OCI-LY7 (cell line): ENCODE measurements around the gene CACNA2D1. TPM values are rescaled to one million over a fixed set of nuclear protein-coding genes. Genes with fewer than 3 reads are reported as not detected.

ENCODE experiments used
- BruUV-seq: library from RNA; stranded (reverse); fragments of 400-500 nt; replicated peaks from 2 replicates; lab custom pipeline; 2021; lab: Mats Ljungman, UMichigan
- CTCF ChIA-PET: fragments of 300-600 bp; sonication (Branson Sonifier 250); formaldehyde crosslinking; loops from one replicate; lab custom pipeline; 2022; ENCODE audit warnings: antibody characterized with exemption; ENCODE audit not compliant: unreplicated experiment; lab: Charles Lee
- POLR2A ChIA-PET: fragments of 300-600 bp; sonication (Branson Sonifier 250); formaldehyde crosslinking; loops from one replicate; lab custom pipeline; 2022; ENCODE audit warnings: antibody characterized with exemption; lab: Charles Lee
- DNase-seq: peaks from one replicate; pipeline ENCODE4 v3.0.0-alpha.2; 2015; ENCODE audit warnings: low spot score
- H2AFZ ChIP-seq: fragments of 200-600 bp; sonication (generic), shearing (Covaris generic); 2 replicates; pipeline ENCODE4 v1.6.1; 2014; ENCODE audit warnings: mild to moderate bottlenecking, antibody characterized with exemption, low read length, moderate library complexity
- H3K27ac ChIP-seq: fragments of 200-600 bp; sonication (generic); 2 replicates; pipeline ENCODE4 v1.5.1; 2014; ENCODE audit warnings: mixed run types, low read depth, mild to moderate bottlenecking, moderate library complexity, low read length, inconsistent platforms; ENCODE audit not compliant: poor library complexity, severe bottlenecking
- H3K36me3 ChIP-seq: fragments of 200-600 bp; sonication (generic); 2 replicates; pipeline ENCODE4 v1.6.1; 2014; ENCODE audit warnings: mild to moderate bottlenecking, antibody characterized with exemption, low read length, moderate library complexity, mixed read lengths; ENCODE audit not compliant: insufficient read depth
- H3K4me1 ChIP-seq: fragments of 200-600 bp; sonication (generic); 2 replicates; pipeline ENCODE4 v1.5.1; 2014; ENCODE audit warnings: mild to moderate bottlenecking, low read length; ENCODE audit not compliant: insufficient read depth, poor library complexity, severe bottlenecking
- H3K4me2 ChIP-seq: fragments of 200-600 bp; sonication (generic); 2 replicates; pipeline ENCODE4 v1.6.1; 2014; ENCODE audit warnings: mild to moderate bottlenecking, low read length
- H3K4me3 ChIP-seq: fragments of 200-600 bp; sonication (generic); 2 replicates; pipeline ENCODE4 v1.5.1; 2014; ENCODE audit warnings: mild to moderate bottlenecking, low read depth, low read length; ENCODE audit not compliant: poor library complexity, severe bottlenecking
- H3K79me2 ChIP-seq: fragments of 200-600 bp; sonication (generic); 2 replicates; pipeline ENCODE4 v1.6.1; 2016; ENCODE audit warnings: low read depth, mild to moderate bottlenecking, low read length, moderate library complexity, mixed read lengths; ENCODE audit not compliant: insufficient read depth
- H3K9me2 ChIP-seq: fragments of 200-600 bp; sonication (generic); 2 replicates; pipeline ENCODE4 v1.6.1; 2016; ENCODE audit warnings: mild to moderate bottlenecking, low read length, mixed read lengths; ENCODE audit not compliant: insufficient read depth
- H3K9me3 ChIP-seq: fragments of 200-600 bp; sonication (generic); 2 replicates; pipeline ENCODE4 v1.6.1; 2014; ENCODE audit warnings: mild to moderate bottlenecking, mixed run types, low read length, mixed read lengths
- H4K20me1 ChIP-seq: fragments of 200-600 bp; sonication (generic); 2 replicates; pipeline ENCODE4 v1.6.1; 2014; ENCODE audit warnings: mild to moderate bottlenecking, antibody characterized with exemption, low read length, moderate library complexity, mixed read lengths; ENCODE audit not compliant: insufficient read depth
- CTCF ChIP-seq: fragments of 200-600 bp; sonication (generic); conservative IDR thresholded peaks from 2 replicates; pipeline ENCODE4 v1.5.1; 2014; ENCODE audit warnings: mild to moderate bottlenecking, antibody characterized with exemption, low read length, moderate library complexity, mixed read lengths
- EZH2phosphoT487 ChIP-seq: fragments of 200-600 bp; sonication (generic); IDR thresholded peaks from 2 replicates; pipeline ENCODE4 v1.6.1; 2018; ENCODE audit warnings: low read depth, borderline replicate concordance, mild to moderate bottlenecking, mixed run types, antibody characterized with exemption, low read length, moderate library complexity, mixed read lengths
- intact Hi-C: fragments of 100-400 bp; cut with micrococcal nuclease; formaldehyde crosslinking; loops from one replicate; pipeline ENCODE4 v1.10.0; 2022; ENCODE audit not compliant: unreplicated experiment
- total RNA-seq, 2 experiments: library from RNA; depleted of rRNA in 1 of 2; stranded (reverse); fragments of >200 nt in 1 of 2; shearing (Covaris generic) in 1 of 2; gene quantifications; 2 replicates each; pipeline ENCODE4 v1.2.3, GENCODE V29; 2014 to 2022

The CACNA2D1 gene
- total RNA-seq, 2 experiments from 2014 or later = not detected

DNA sequence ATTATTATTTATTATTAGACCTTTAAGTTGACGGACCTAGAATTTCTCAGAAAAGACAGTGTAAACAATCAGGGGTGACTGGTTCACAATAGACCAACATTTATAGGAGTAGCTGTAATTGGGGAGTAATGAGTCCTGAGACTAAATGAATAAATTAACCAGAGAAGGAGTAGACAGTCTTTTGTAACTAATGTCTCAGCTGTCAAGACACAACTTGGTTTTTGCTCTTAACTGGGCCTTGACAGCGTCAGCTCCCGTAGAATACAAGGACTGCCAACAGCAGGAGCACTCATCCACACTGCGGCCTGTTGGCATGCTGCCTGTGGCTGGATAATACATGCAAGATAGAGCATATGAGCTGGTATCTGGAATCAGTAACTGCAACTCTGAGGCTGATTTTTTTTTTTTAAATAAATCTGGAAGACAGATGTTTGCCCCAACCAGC is 123.9 kb downstream of the CACNA2D1 start:
- TF ChIP-seq EZH2phosphoT487 (no peak), CTCF (no peak)
- H3K27ac ChIP-seq = no peak overlapping the region
- H3K79me2 ChIP-seq = no peaks in the 10 kb centered on the region
- intact Hi-C loops = no loop called here
- ChIA-PET POLR2A (no interaction called here), CTCF (no interaction called here)
- H3K4me1 ChIP-seq = no peaks in the 10 kb centered on the region
- no peaks in the 10 kb centered on the region for H3K9me2 ChIP-seq
- no peaks in the 10 kb centered on the region for H3K9me3 ChIP-seq
- no peak overlapping the region for H3K4me2 ChIP-seq
- no peaks in the 10 kb centered on the region for H4K20me1 ChIP-seq
- no peaks in the 10 kb centered on the region for H3K36me3 ChIP-seq
- H3K4me3 ChIP-seq = no peak overlapping the region
- no peak for DNase-seq
- BruUV-seq = no TSS peak
- no peak overlapping the region for H2AFZ ChIP-seq

GRCh38 chr7:82318786-82319185 is 124.8 kb downstream of the CACNA2D1 start:
- intact Hi-C loops = no loop called here
- no peak overlapping the region for H3K27ac ChIP-seq
- no peaks in the 10 kb centered on the region for H4K20me1 ChIP-seq
- no peaks in the 10 kb centered on the region for H3K4me1 ChIP-seq
- H3K4me2 ChIP-seq = no peak overlapping the region
- no TSS peak for BruUV-seq
- ChIA-PET POLR2A (no interaction called here), CTCF (no interaction called here)
- no peaks in the 10 kb centered on the region for H3K36me3 ChIP-seq
- no peaks in the 10 kb centered on the region for H3K9me3 ChIP-seq
- no peaks in the 10 kb centered on the region for H3K79me2 ChIP-seq
- DNase-seq = no peak
- H3K9me2 ChIP-seq = no peaks in the 10 kb centered on the region
- no peak overlapping the region for H2AFZ ChIP-seq
- TF ChIP-seq EZH2phosphoT487 (no peak), CTCF (no peak)
- H3K4me3 ChIP-seq = no peak overlapping the region

- ChIA-PET CTCF (no interaction called here), POLR2A (interaction anchor here (0.8 to 1.0 kb wide), 2 partner anchors 9 to 26 kb away, joined by 3 to 4 read pairs; no protein-coding TSS in a partner anchor)
- Histone ChIP-seq H3K9me3 (no peaks in the 10 kb centered on the region), H3K9me2 (no peaks in the 10 kb centered on the region), H3K4me1 (no peaks in the 10 kb centered on the region), H4K20me1 (no peaks in the 10 kb centered on the region), H3K4me3 (no peak overlapping the region), H3K79me2 (no peaks in the 10 kb centered on the region), H3K36me3 (no peaks in the 10 kb centered on the region), H3K4me2 (no peak overlapping the region), H2AFZ (no peak overlapping the region), H3K27ac (no peak overlapping the region)
- no peak for DNase-seq
- TF ChIP-seq CTCF = no peak
- TF ChIP-seq EZH2phosphoT487 = no peak
- intact Hi-C loops = no loop called here
- BruUV-seq = no TSS peak
Observed at GRCh38 chr7:82317760-82318159, 125.8 kb downstream of the CACNA2D1 start.
